ENCODE data around the gene TLR8.

DNA sequence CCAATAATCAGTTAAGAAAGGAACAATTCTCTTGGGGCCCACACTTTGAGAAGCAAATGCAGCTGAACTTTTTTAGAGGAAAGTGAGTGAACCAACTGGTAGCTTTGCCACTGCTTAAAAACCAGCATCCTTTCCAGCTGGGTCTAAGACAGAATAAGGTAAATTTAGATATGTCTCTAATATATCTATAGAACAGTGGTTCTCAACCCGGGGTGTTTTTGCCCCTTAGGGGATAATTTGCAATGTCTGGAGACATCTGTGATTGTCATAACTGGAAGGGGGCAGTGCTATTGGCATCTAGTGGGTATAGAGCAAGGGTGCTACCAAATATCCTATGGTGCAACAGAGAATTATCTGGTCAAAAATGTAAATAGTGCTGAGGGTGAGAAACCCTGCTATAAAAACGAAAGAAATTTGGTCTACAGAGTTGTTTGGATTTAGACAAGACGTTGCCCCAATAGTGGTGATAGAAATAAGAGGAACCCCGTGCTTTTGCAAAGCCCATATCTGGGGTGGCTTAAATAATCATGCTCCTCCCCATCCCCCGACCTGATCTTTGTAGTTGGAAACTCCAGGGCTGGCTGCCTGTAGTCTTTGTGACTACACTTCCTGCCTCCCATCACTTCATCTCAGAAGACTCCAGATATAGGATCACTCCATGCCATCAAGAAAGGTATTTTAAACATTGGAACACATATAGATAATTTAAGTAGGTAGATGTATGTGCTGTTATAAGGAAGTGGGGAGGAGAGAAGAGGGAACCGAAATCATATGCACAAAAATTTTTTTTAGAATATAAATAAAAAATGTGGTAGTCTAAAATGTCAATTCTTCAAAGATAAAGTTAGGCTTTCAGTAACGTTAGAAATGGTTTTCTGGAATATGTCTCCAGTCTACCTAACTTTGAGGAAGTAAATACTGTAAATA lies 39.7 kb upstream of the TLR8 start, which contains the start of gene TLR7:
- TF ChIP-seq POLR2AphosphoS5 (IDR thresholded peaks at IDR 0.05; ENCODE audit: low read depth): no peak
- TF ChIP-seq, protein P1, sequence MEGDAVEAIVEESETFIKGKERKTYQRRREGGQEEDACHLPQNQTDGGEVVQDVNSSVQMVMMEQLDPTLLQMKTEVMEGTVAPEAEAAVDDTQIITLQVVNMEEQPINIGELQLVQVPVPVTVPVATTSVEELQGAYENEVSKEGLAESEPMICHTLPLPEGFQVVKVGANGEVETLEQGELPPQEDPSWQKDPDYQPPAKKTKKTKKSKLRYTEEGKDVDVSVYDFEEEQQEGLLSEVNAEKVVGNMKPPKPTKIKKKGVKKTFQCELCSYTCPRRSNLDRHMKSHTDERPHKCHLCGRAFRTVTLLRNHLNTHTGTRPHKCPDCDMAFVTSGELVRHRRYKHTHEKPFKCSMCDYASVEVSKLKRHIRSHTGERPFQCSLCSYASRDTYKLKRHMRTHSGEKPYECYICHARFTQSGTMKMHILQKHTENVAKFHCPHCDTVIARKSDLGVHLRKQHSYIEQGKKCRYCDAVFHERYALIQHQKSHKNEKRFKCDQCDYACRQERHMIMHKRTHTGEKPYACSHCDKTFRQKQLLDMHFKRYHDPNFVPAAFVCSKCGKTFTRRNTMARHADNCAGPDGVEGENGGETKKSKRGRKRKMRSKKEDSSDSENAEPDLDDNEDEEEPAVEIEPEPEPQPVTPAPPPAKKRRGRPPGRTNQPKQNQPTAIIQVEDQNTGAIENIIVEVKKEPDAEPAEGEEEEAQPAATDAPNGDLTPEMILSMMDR (conservative IDR thresholded peaks at IDR 0.05; ENCODE audit: low read depth in 2 of 2): no peak
- TF ChIP-seq EZH2 (IDR thresholded peaks at IDR 0.05; ENCODE audit: low read depth, unreplicated experiment): no peak
- TF ChIP-seq REST (IDR thresholded peaks at IDR 0.05; ENCODE audit: unreplicated experiment): no peak
- no peak for TF ChIP-seq ZNF331 (CRISPR knock-in tag; IDR thresholded peaks at IDR 0.05; ENCODE audit: low read depth)
- no peak for TF ChIP-seq EZH2phosphoT487 (IDR thresholded peaks at IDR 0.05; ENCODE audit: unreplicated experiment)
- no peak for TF ChIP-seq NANOG (IDR thresholded peaks at IDR 0.05; ENCODE audit: borderline replicate concordance)
- no peak for TF ChIP-seq STAT1 (IDR thresholded peaks at IDR 0.05; ENCODE audit: unreplicated experiment)
- TF ChIP-seq JUNB (IDR thresholded peaks at IDR 0.05; ENCODE audit: unreplicated experiment): no peak
- no peak for TF ChIP-seq CREB1 (CRISPR knock-in tag; IDR thresholded peaks at IDR 0.05; ENCODE audit: low read depth)
- no peak for TF ChIP-seq ZNF114 (CRISPR knock-in tag; IDR thresholded peaks at IDR 0.05)
- no peak for TF ChIP-seq ETS1 (IDR thresholded peaks at IDR 0.05)
- TF ChIP-seq ZNF462 (CRISPR knock-in tag; IDR thresholded peaks at IDR 0.05): no peak

Data from GM23338 (cell line).